ENCODE results near the gene ZNF883. TPM values are rescaled to one million over a fixed set of nuclear protein-coding genes. Genes with fewer than 3 reads are reported as not detected.

Gene ZNF883
- total and polyA plus RNA-seq, 11 donors: 1.2 to 11.0 (median 5.1) TPM

DNA sequence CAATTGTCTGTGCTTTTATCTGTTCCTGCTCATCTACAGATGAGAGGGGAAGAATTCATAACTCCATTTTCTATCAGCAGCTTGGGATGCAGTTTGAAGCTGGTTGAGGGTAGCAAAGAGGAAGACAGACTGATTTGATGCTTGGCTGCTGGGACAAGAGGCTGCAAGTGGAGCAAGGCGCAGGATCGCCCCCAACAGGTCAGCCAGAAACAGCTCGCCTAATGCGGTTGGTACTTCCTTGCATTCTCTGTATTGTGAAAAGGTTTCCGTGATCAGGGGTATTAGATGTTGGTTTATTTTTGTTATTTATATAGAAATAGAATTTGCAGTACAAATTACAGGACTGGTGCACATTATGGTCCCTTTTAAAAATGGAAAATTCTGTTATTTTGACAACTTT lies 40.6 kb downstream of the ZNF883 start:
- intact Hi-C loops (cut with DNase I): no loop called here
- Histone ChIP-seq H3K27ac (no peak overlapping the region), H3K4me1 (no peaks in the 10 kb centered on the region), H3K36me3 (no peaks in the 10 kb centered on the region), H3K27me3 (peaks cover 0 to 5% (median 0%) of the 10 kb centered on the region in 9 donors), H3K4me3 (no peak overlapping the region), H3K9me3 (peaks cover 0 to 17% (median 0%) of the 10 kb centered on the region in 12 donors)
- 19 to 30% (median 24%) methylated on average over 5 of the region's 5 CpGs for whole genome bisulfite sequencing, 4 donors
- no peak for TF ChIP-seq POLR2A (IDR thresholded peaks at IDR 0.05)
- TF ChIP-seq, protein P1, sequence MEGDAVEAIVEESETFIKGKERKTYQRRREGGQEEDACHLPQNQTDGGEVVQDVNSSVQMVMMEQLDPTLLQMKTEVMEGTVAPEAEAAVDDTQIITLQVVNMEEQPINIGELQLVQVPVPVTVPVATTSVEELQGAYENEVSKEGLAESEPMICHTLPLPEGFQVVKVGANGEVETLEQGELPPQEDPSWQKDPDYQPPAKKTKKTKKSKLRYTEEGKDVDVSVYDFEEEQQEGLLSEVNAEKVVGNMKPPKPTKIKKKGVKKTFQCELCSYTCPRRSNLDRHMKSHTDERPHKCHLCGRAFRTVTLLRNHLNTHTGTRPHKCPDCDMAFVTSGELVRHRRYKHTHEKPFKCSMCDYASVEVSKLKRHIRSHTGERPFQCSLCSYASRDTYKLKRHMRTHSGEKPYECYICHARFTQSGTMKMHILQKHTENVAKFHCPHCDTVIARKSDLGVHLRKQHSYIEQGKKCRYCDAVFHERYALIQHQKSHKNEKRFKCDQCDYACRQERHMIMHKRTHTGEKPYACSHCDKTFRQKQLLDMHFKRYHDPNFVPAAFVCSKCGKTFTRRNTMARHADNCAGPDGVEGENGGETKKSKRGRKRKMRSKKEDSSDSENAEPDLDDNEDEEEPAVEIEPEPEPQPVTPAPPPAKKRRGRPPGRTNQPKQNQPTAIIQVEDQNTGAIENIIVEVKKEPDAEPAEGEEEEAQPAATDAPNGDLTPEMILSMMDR (IDR thresholded peaks at IDR 0.05): no peak
- DNase-seq (no peak), ATAC-seq (no peak)

DNA sequence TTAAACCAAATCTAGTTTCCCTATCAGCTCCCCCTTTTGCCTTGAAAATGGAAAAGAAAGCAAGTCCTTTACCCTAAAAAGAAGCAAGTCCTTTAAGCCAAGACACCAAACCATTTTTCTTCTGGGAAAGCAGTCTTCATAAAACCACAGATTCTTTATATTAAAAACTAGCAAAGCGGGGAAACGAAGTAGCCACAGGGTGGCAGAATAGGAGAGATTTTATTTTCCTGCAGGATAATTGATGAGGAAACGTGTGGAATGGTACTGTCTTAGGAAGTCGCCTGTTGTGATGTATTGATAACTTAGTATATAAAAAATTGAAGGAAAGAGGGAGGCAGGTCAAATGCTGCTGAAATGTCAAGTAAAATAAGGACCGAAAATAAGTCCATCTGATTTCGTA lies 41.1 kb downstream of the ZNF883 start:
- WGBS, 4 donors: 56 to 66% (median 62%) methylated on average over 6 of the region's 6 CpGs
- ATAC-seq: no peak
- H3K27ac ChIP-seq: no peak overlapping the region

DNA sequence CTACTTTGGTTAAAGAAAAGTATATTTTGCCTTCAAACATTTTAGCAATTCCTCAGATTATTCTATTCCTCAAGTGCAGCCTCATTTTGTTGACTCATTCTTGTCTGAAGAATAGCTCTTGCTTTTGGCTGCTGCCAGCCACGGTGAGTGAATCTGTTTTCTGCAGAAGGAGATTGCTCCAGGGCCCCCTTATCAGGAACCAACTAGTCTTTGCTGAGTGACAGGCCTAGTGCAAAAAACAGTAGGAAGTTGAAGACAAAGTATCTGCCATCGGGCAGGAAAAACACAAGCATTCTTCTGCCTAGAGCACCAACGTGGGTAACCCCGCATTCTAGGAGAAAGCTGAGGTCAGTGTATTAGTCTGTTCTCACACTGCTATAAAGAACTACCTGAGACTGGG lies 42.3 kb downstream of the ZNF883 start:
- Histone ChIP-seq H3K4me3 (no peak overlapping the region), H3K27me3 (peaks cover 0 to 5% (median 0%) of the 10 kb centered on the region in 9 donors), H3K4me1 (no peaks in the 10 kb centered on the region), H3K27ac (no peak overlapping the region), H3K36me3 (no peaks in the 10 kb centered on the region), H3K9me3 (peaks cover 0 to 4% (median 0%) of the 10 kb centered on the region in 12 donors)
- no peak for TF ChIP-seq POLR2A (IDR thresholded peaks at IDR 0.05)
- TF ChIP-seq, protein P1 (IDR thresholded peaks at IDR 0.05): no peak
- WGBS, 4 donors: 16 to 34% (median 22%) methylated on average over 4 of the region's 4 CpGs
- DNase-seq: no peak
- intact Hi-C loops (cut with DNase I): no loop called here
- ATAC-seq: no peak

More for the DNA sequence above, 41.1 kb downstream of the ZNF883 start:
- Histone ChIP-seq H3K4me3 (no peak overlapping the region), H3K9me3 (peaks cover 0 to 15% (median 0%) of the 10 kb centered on the region in 12 donors), H3K36me3 (no peaks in the 10 kb centered on the region), H3K4me1 (no peaks in the 10 kb centered on the region), H3K27me3 (peaks cover 0 to 5% (median 0%) of the 10 kb centered on the region in 9 donors)
- no peak for DNase-seq
- intact Hi-C loops (cut with DNase I): no loop called here
- TF ChIP-seq, protein P1 (IDR thresholded peaks at IDR 0.05): no peak
- TF ChIP-seq POLR2A (IDR thresholded peaks at IDR 0.05): no peak

DNA sequence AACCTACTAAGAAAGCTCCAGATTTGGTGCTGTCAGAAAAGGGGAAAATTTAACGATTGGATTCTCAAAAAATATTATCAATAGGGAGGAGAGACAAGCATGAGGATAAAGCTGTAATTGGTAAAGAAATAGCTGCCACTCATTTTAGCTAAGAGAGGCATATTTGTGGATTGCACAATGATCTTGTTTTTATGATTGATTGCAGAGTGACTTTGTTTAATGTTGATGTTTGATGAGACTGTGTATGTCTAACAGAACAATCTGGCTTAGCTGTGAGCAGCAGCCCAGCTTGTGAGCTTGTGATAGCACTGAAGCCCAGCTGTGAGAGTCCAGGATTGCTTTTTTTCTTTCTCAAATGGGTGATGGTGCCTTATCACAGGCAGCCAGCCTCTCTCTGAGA lies 56.4 kb downstream of the ZNF883 start:
- Histone ChIP-seq H3K4me3 (no peak overlapping the region), H3K9me3 (peaks cover 0 to 4% (median 0%) of the 10 kb centered on the region in 12 donors), H3K36me3 (no peaks in the 10 kb centered on the region), H3K4me1 (no peaks in the 10 kb centered on the region), H3K27ac (no peak overlapping the region), H3K27me3 (peaks cover 0 to 12% (median 0%) of the 10 kb centered on the region in 9 donors)
- intact Hi-C loops (cut with DNase I): no loop called here
- ATAC-seq (no peak), DNase-seq (no peak)
- TF ChIP-seq, protein P1 (IDR thresholded peaks at IDR 0.05): no peak
- TF ChIP-seq POLR2A (IDR thresholded peaks at IDR 0.05): no peak
- WGBS, 4 donors: 45 to 59% (median 53%) methylated on average over 1 of the region's 1 CpG
